HAP-1 (cell line): ENCODE measurements around the gene ZDHHC1.

ENCODE experiments used
- DNase-seq, 2 experiments: peaks; one replicate each; pipeline ENCODE4 v3.0.0-alpha.2; 2016 to 2020; ENCODE audit warnings: low spot score in 2 of 2
- H3K27me3 ChIP-seq: fragments of 250-450 bp; sonication (Bioruptor Pico); 2 replicates; pipeline ENCODE4 v1.5.1; 2020; ENCODE audit warnings: low read depth, mild to moderate bottlenecking, moderate library complexity
- H3K36me3 ChIP-seq: fragments of 250-450 bp; sonication (Bioruptor Pico); replicated peaks from 2 replicates; pipeline ENCODE4 v1.5.1; 2020; ENCODE audit warnings: mild to moderate bottlenecking
- H3K4me1 ChIP-seq: fragments of 250-450 bp; sonication (Bioruptor Pico); 2 replicates; pipeline ENCODE4 v1.5.1; 2020; ENCODE audit warnings: mild to moderate bottlenecking
- H3K4me3 ChIP-seq: fragments of 250-450 bp; sonication (Bioruptor Pico); 2 replicates; pipeline ENCODE4 v1.5.1; 2020; ENCODE audit warnings: mild to moderate bottlenecking, moderate library complexity
- H3K9me3 ChIP-seq: fragments of 250-450 bp; sonication (Bioruptor Pico); 2 replicates; pipeline ENCODE4 v1.5.1; 2020; ENCODE audit warnings: mild to moderate bottlenecking, moderate library complexity
- in situ Hi-C: fragments of 300-500 bp; cut with MboI; formaldehyde crosslinking; loops from 3 replicates; pipeline ENCODE4 v1.14.3; 2020; ENCODE audit warnings: low sequenced_read_pairs, inconsistent platforms, mixed read lengths

ZDHHC1 gene

GRCh38 chr16:67456391-67457081 is 40.3 kb upstream of the ZDHHC1 start:
- DNase-seq, result no peak
- Histone ChIP-seq H3K27me3 (no peaks in the 10 kb centered on the region), H3K4me1 (no peaks in the 10 kb centered on the region), H3K4me3 (no peak overlapping the region), H3K36me3 (no peaks in the 10 kb centered on the region; the same call in 1 of the 2 replicates), H3K9me3 (no peaks in the 10 kb centered on the region)
- in situ Hi-C loops, result no loop called here

- in situ Hi-C loops, result no loop called here
- no peak overlapping the region for H3K4me3 ChIP-seq
- H3K27me3 ChIP-seq, result no peaks in the 10 kb centered on the region
- no peaks in the 10 kb centered on the region for H3K9me3 ChIP-seq
- H3K36me3 ChIP-seq, result no peaks in the 10 kb centered on the region; the same call in 1 of the 2 replicates
- H3K4me1 ChIP-seq, result no peaks in the 10 kb centered on the region
- DNase-seq, result no peak
Measured at GRCh38 chr16:67454852-67455251, 38.6 kb upstream of the ZDHHC1 start.

GRCh38 chr16:67454104-67454503 is 37.8 kb upstream of the ZDHHC1 start:
- Histone ChIP-seq H3K4me3 (no peak overlapping the region), H3K9me3 (no peaks in the 10 kb centered on the region), H3K27me3 (no peaks in the 10 kb centered on the region), H3K4me1 (no peaks in the 10 kb centered on the region), H3K36me3 (no peaks in the 10 kb centered on the region; the same call in 1 of the 2 replicates)
- no peak for DNase-seq
- in situ Hi-C loops, result no loop called here

GRCh38 chr16:67451704-67452435 is 35.6 kb upstream of the ZDHHC1 start:
- H3K4me1 ChIP-seq, result no peaks in the 10 kb centered on the region
- no peaks in the 10 kb centered on the region for H3K9me3 ChIP-seq
- in situ Hi-C loops, result no loop called here
- H3K27me3 ChIP-seq, result no peaks in the 10 kb centered on the region
- no peak overlapping the region for H3K4me3 ChIP-seq
- H3K36me3 ChIP-seq, result no peaks in the 10 kb centered on the region; the same call in none of the 2 replicates
- DNase-seq, result no peak

- in situ Hi-C loops, result no loop called here
- no peak for DNase-seq
- no peaks in the 10 kb centered on the region; the same call in none of the 2 replicates for H3K36me3 ChIP-seq
Measured at GRCh38 chr16:67451061-67451703, 34.9 kb upstream of the ZDHHC1 start.

GRCh38 chr16:67449739-67450138 is 33.5 kb upstream of the ZDHHC1 start:
- in situ Hi-C loops, result no loop called here
- no peaks in the 10 kb centered on the region for H3K27me3 ChIP-seq
- H3K36me3 ChIP-seq, result no peaks in the 10 kb centered on the region; the same call in none of the 2 replicates
- no peak for DNase-seq
- no peak overlapping the region for H3K4me3 ChIP-seq
- no peaks in the 10 kb centered on the region for H3K4me1 ChIP-seq
- H3K9me3 ChIP-seq, result no peaks in the 10 kb centered on the region

More at GRCh38 chr16:67451061-67451703, 34.9 kb upstream of the ZDHHC1 start:
- Histone ChIP-seq H3K27me3 (no peaks in the 10 kb centered on the region), H3K9me3 (no peaks in the 10 kb centered on the region), H3K4me3 (no peak overlapping the region), H3K4me1 (no peaks in the 10 kb centered on the region)

- DNase-seq, result no peak
- Histone ChIP-seq H3K27me3 (no peaks in the 10 kb centered on the region), H3K9me3 (no peaks in the 10 kb centered on the region), H3K4me1 (no peaks in the 10 kb centered on the region), H3K36me3 (no peaks in the 10 kb centered on the region; the same call in none of the 2 replicates), H3K4me3 (no peak overlapping the region)
- in situ Hi-C loops, result no loop called here
Measured at GRCh38 chr16:67449336-67449735, 33.1 kb upstream of the ZDHHC1 start.

- H3K4me1 ChIP-seq, result no peaks in the 10 kb centered on the region
- no peak overlapping the region for H3K4me3 ChIP-seq
- DNase-seq, result no peak
- in situ Hi-C loops, result no loop called here
- H3K9me3 ChIP-seq, result no peaks in the 10 kb centered on the region
- no peaks in the 10 kb centered on the region for H3K27me3 ChIP-seq
- no peaks in the 10 kb centered on the region; the same call in none of the 2 replicates for H3K36me3 ChIP-seq
Measured at GRCh38 chr16:67448580-67448979, 32.3 kb upstream of the ZDHHC1 start.

GRCh38 chr16:67447508-67448076 is 31.3 kb upstream of the ZDHHC1 start:
- Histone ChIP-seq H3K4me1 (no peaks in the 10 kb centered on the region), H3K27me3 (no peaks in the 10 kb centered on the region), H3K36me3 (no peaks in the 10 kb centered on the region; the same call in none of the 2 replicates), H3K9me3 (no peaks in the 10 kb centered on the region), H3K4me3 (no peak overlapping the region)
- in situ Hi-C loops, result no loop called here
- peak; percentile 21 to 80 for DNase-seq

GRCh38 chr16:67446968-67447507 is 30.8 kb upstream of the ZDHHC1 start:
- Histone ChIP-seq H3K4me3 (no peak overlapping the region), H3K27me3 (no peaks in the 10 kb centered on the region), H3K4me1 (no peaks in the 10 kb centered on the region), H3K9me3 (no peaks in the 10 kb centered on the region), H3K36me3 (no peaks in the 10 kb centered on the region; the same call in none of the 2 replicates)
- in situ Hi-C loops, result no loop called here
- DNase-seq, result no peak

- Histone ChIP-seq H3K4me3 (no peak overlapping the region), H3K27me3 (no peaks in the 10 kb centered on the region), H3K9me3 (no peaks in the 10 kb centered on the region), H3K4me1 (no peaks in the 10 kb centered on the region), H3K36me3 (no peaks in the 10 kb centered on the region; the same call in 1 of the 2 replicates)
- in situ Hi-C loops, result no loop called here
- DNase-seq, result no peak
Measured at GRCh38 chr16:67445913-67446907, 29.9 kb upstream of the ZDHHC1 start.

GRCh38 chr16:67445441-67445912 is 29.2 kb upstream of the ZDHHC1 start:
- Histone ChIP-seq H3K27me3 (no peaks in the 10 kb centered on the region), H3K4me3 (no peak overlapping the region), H3K36me3 (no peaks in the 10 kb centered on the region; the same call in 1 of the 2 replicates), H3K9me3 (no peaks in the 10 kb centered on the region), H3K4me1 (no peaks in the 10 kb centered on the region)
- in situ Hi-C loops, result no loop called here
- no peak for DNase-seq
